Psoas muscle (tissue), 8 donors: Measurements from ENCODE around the gene RUFY4. TPM values are rescaled to one million over a fixed set of nuclear protein-coding genes. Genes with fewer than 3 reads are reported as not detected.

Experiments
- ATAC-seq, 4 donors: fragments of 200-7000 bp; cut with Tn5 transposase; one replicate each; pipeline ENCODE4 v1.9.1; 2020; ENCODE audit warnings: moderate library complexity in 3 of 4, mild to moderate bottlenecking in 2 of 4
- DNase-seq, 2 donors: peaks; one replicate each; pipeline ENCODE4 v3.0.0-alpha.2; 2020
- H3K27ac ChIP-seq: fragments of 200-600 bp; one replicate; pipeline ENCODE4 v1.8.0; 2022
- H3K27me3 ChIP-seq, 3 donors: fragments of 200-600 bp in 1 of 3; one replicate each; pipeline versions ENCODE4 v1.6.1 to v1.8.0; 2013 to 2022; ENCODE audit warnings: low read length in 2 of 3, mild to moderate bottlenecking in 2 of 3, moderate library complexity in 1 of 3; ENCODE audit not compliant: insufficient read depth in 3 of 3
- H3K36me3 ChIP-seq, 2 donors: fragments of 200-600 bp in 1 of 2; one replicate each; pipeline versions ENCODE4 v1.6.1 to v1.8.0; 2013 to 2022; ENCODE audit warnings: low read depth in 1 of 2, mild to moderate bottlenecking in 1 of 2, moderate library complexity in 1 of 2; ENCODE audit not compliant: insufficient read depth in 1 of 2
- H3K4me1 ChIP-seq: fragments of 200-600 bp; one replicate; pipeline ENCODE4 v1.8.0; 2022
- H3K4me3 ChIP-seq: fragments of 200-600 bp; one replicate; pipeline ENCODE4 v1.8.0; 2022; ENCODE audit warnings: mild to moderate bottlenecking
- H3K9me3 ChIP-seq: fragments of 200-600 bp; one replicate; pipeline ENCODE4 v1.8.0; 2022
- WGBS, 3 donors: extraction: QIAGEN DNeasy Blood & Tissue Kit; methylation state at CpG; one replicate each; pipeline versions ENCODE4 v1.1.6 to v1.1.7; 2013; 5-methylcytosine and 5-hydroxymethylcytosine counted together
- intact Hi-C, 2 donors: fragments of 100-400 bp; cut with DNase I; formaldehyde crosslinking; loops; one replicate each; pipeline versions ENCODE4 v1.11.0 to v1.14.2; 2022
- polyA plus RNA-seq, 3 donors: library from polyadenylated mRNA; stranded (reverse); fragments of 200-250 nt; gene quantifications; one replicate each; pipeline ENCODE4 v1.2.3, GENCODE V29; 2013
- total RNA-seq, 4 donors: library from RNA; stranded (reverse); fragmentation: NEBNext Ultra II Directional in 2 of 4; extraction: Animal tissue kit (Norgen Biotek cat#: 25700) in 2 of 4; gene quantifications; one replicate each; pipeline versions ENCODE4 v1.2.1 to v1.2.4, GENCODE V29; 2021 to 2023
- TF ChIP-seq, protein P1 (sequence below): fragments of 200-600 bp; IDR thresholded peaks from one replicate; pipeline ENCODE4 v1.8.0; 2022; ENCODE audit warnings: antibody characterized with exemption
- donor health status: healthy with polysubstance abuse.
- donor health status: DM: no; HTN: no; CAD: no; lungs with moderate emphysema.
- donor health status: Bipolar disorder and iron deficiency.
- donor health status: healthy.
- donor health status: DM: yes; HTN: yes; CAD: no.
- donor health status: DM: no; HTN: no; CAD: no.
- donor health status: DM: no; HTN: no; CAD: no.
- donor health status: DM: yes; HTN: yes; CAD: no.

Gene RUFY4
- total and polyA plus RNA-seq, 7 donors = 0.01 to 0.03 TPM; not detected in 5

GRCh38 chr2:218123986-218124385 is 54.9 kb downstream of the RUFY4 start:
- H3K27ac ChIP-seq = no peak overlapping the region
- 71 to 77% (median 74%) methylated on average over 4 of the region's 4 CpGs for WGBS, 3 donors
- no peak for ATAC-seq
- H3K36me3 ChIP-seq = no peaks in the 10 kb centered on the region
- intact Hi-C loops = no loop called here
- no peak overlapping the region for H3K4me3 ChIP-seq
- no peaks in the 10 kb centered on the region for H3K4me1 ChIP-seq
- H3K9me3 ChIP-seq = peaks cover 4% of the 10 kb centered on the region
- H3K27me3 ChIP-seq = peaks cover 0 to 3% (median 0%) of the 10 kb centered on the region in 3 donors
- TF ChIP-seq, protein P1, sequence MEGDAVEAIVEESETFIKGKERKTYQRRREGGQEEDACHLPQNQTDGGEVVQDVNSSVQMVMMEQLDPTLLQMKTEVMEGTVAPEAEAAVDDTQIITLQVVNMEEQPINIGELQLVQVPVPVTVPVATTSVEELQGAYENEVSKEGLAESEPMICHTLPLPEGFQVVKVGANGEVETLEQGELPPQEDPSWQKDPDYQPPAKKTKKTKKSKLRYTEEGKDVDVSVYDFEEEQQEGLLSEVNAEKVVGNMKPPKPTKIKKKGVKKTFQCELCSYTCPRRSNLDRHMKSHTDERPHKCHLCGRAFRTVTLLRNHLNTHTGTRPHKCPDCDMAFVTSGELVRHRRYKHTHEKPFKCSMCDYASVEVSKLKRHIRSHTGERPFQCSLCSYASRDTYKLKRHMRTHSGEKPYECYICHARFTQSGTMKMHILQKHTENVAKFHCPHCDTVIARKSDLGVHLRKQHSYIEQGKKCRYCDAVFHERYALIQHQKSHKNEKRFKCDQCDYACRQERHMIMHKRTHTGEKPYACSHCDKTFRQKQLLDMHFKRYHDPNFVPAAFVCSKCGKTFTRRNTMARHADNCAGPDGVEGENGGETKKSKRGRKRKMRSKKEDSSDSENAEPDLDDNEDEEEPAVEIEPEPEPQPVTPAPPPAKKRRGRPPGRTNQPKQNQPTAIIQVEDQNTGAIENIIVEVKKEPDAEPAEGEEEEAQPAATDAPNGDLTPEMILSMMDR = no peak
- DNase-seq = no peak

DNA sequence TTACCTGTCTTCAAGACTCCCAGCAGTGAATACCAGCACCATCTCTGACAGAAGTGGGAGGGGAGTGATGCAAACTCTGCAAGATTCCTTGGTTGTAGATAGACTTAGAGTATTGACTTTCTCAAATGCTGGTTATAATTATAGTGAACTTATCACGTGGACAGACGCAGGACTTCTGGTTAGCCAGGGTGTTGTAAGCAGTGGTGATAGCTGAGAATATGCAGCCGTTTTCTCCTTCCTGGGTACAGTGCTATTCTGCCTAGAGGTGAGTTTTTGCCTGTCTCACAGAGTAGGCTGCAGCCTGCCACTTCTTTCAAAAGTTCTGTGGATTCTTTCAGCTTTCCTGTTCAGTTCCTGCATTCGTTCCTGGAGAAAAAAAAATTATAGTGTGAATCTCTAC is 56.0 kb downstream of the RUFY4 start:
- TF ChIP-seq, protein P1 = no peak
- H3K27ac ChIP-seq = no peak overlapping the region
- H3K9me3 ChIP-seq = peaks cover 4% of the 10 kb centered on the region
- H3K27me3 ChIP-seq = peaks cover 0 to 3% (median 0%) of the 10 kb centered on the region in 3 donors
- no peaks in the 10 kb centered on the region for H3K4me1 ChIP-seq
- 53 to 62% (median 58%) methylated on average over 4 of the region's 4 CpGs for WGBS, 3 donors
- DNase-seq (no peak), ATAC-seq (no peak)
- no peak overlapping the region for H3K4me3 ChIP-seq
- intact Hi-C loops = no loop called here
- no peaks in the 10 kb centered on the region for H3K36me3 ChIP-seq

DNA sequence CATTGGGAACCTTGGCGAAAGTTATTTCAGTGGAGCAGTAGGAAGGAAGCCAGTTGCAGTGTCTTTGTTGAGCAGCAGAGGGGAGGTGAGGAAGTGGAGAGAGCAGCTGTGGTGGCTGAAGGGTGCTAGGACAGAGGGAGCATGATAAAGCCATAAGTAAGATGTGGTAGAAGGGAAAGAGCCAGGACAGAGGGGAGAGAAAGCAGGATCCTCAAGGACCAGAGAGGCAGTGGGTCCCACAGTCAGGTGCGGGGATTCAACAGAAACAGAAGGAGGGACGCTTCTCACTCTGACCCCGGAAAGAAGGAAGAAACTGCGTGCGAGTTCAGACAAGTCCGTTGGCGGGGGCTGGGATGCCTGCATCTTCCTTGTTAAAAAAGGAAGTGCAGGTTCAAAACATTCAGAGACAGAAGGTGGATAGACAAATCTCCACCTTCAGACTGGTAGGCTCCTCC is 56.6 kb downstream of the RUFY4 start, which contains the start of gene CXCR2:
Gene CXCR2 (plus strand): TSS at position 403 of the 455 bp plus-strand sequence. CDS start 8,774 bp downstream, outside the sequence.
- TF ChIP-seq, protein P1 = no peak
- no peak within 1 kb of the TSS for H3K27ac ChIP-seq
- no peak for ATAC-seq
- no peaks in the 10 kb centered on the region for H3K36me3 ChIP-seq
- no peak for DNase-seq
- no peaks in the 10 kb centered on the region for H3K4me1 ChIP-seq
- intact Hi-C loops = no loop called here
- WGBS, 3 donors = 67 to 72% (median 71%) methylated on average over 8 of the region's 8 CpGs
- H3K4me3 ChIP-seq = no peak within 1 kb of the TSS
- peaks cover 0 to 3% (median 0%) of the 10 kb centered on the region in 3 donors for H3K27me3 ChIP-seq
- H3K9me3 ChIP-seq = peaks cover 4% of the 10 kb centered on the region

- Histone ChIP-seq H3K27me3 (peaks cover 0 to 3% (median 0%) of the 10 kb centered on the region in 3 donors), H3K9me3 (peaks cover under 1% of the 10 kb centered on the region), H3K27ac (no peak overlapping the region), H3K4me1 (no peaks in the 10 kb centered on the region), H3K36me3 (no peaks in the 10 kb centered on the region), H3K4me3 (no peak overlapping the region)
- no peak for ATAC-seq
- intact Hi-C loops = no loop called here
- 75 to 79% (median 78%) methylated on average over 3 of the region's 3 CpGs for WGBS, 3 donors
- TF ChIP-seq, protein P1 = no peak
- DNase-seq = no peak
These were observed 58.9 kb downstream of the RUFY4 start for GRCh38 chr2:218127929-218128455.
